H9 (cell line): ENCODE measurements around the gene DYNC2H1. TPM values are rescaled to one million over a fixed set of nuclear protein-coding genes. Genes with fewer than 3 reads are reported as not detected.

Source experiments
- DNase-seq: peaks from one replicate; pipeline ENCODE4 v3.0.0-alpha.2; 2017
- H2AFZ ChIP-seq: one replicate; pipeline ENCODE4 v1.6.1; 2013; ENCODE audit warnings: mild to moderate bottlenecking, low read length, control low read depth, moderate library complexity
- H2AK5ac ChIP-seq: 2 replicates; pipeline ENCODE4 v1.6.1; 2013; ENCODE audit warnings: low read length, control low read depth, mixed read lengths; ENCODE audit not compliant: insufficient read length
- H2BK120ac ChIP-seq: one replicate; pipeline ENCODE4 v1.6.1; 2013; ENCODE audit warnings: low read depth, mild to moderate bottlenecking, low read length, control low read depth, inconsistent platforms; ENCODE audit not compliant: poor library complexity, severe bottlenecking
- H2BK12ac ChIP-seq: 2 replicates; pipeline ENCODE4 v1.6.1; 2013; ENCODE audit warnings: low read length, control low read depth, mixed read lengths, low read depth; ENCODE audit not compliant: insufficient read length
- H2BK15ac ChIP-seq: 2 replicates; pipeline ENCODE4 v1.6.1; 2013; ENCODE audit warnings: low read depth, low read length, control low read depth
- H2BK20ac ChIP-seq: one replicate; pipeline ENCODE4 v1.6.1; 2013; ENCODE audit warnings: low read depth, mild to moderate bottlenecking, low read length, control low read depth, inconsistent platforms; ENCODE audit not compliant: poor library complexity, severe bottlenecking
- H2BK5ac ChIP-seq: 2 replicates; pipeline ENCODE4 v1.6.1; 2013; ENCODE audit warnings: low read length, control low read depth, mixed read lengths; ENCODE audit not compliant: insufficient read length
- H3K14ac ChIP-seq: 2 replicates; pipeline ENCODE4 v1.6.1; 2013; ENCODE audit warnings: low read length, control low read depth; ENCODE audit not compliant: insufficient read depth
- H3K18ac ChIP-seq: 2 replicates; pipeline ENCODE4 v1.6.1; 2013; ENCODE audit warnings: low read depth, mild to moderate bottlenecking, mixed read lengths, low read length, control low read depth; ENCODE audit not compliant: insufficient read length
- H3K23ac ChIP-seq: 2 replicates; pipeline ENCODE4 v1.6.1; 2013; ENCODE audit warnings: low read length, control low read depth, mixed read lengths, low read depth; ENCODE audit not compliant: insufficient read length
- H3K23me2 ChIP-seq: 2 replicates; pipeline ENCODE4 v1.6.1; 2013; ENCODE audit warnings: low read depth, mild to moderate bottlenecking, mixed read lengths, low read length, control low read depth; ENCODE audit not compliant: insufficient read length, poor library complexity, severe bottlenecking
- H3K27ac ChIP-seq: 2 replicates; pipeline ENCODE4 v1.5.1; 2013; ENCODE audit warnings: low read length, control low read depth, mixed read lengths, low read depth; ENCODE audit not compliant: insufficient read length
- H3K27me3 ChIP-seq: 2 replicates; pipeline ENCODE4 v1.6.1; 2013; ENCODE audit warnings: low read length, control low read depth, inconsistent platforms; ENCODE audit not compliant: insufficient read depth
- H3K4ac ChIP-seq: 2 replicates; pipeline ENCODE4 v1.6.1; 2013; ENCODE audit warnings: low read depth, mild to moderate bottlenecking, control low read depth, inconsistent platforms, low read length, moderate library complexity
- H3K4me1 ChIP-seq: 2 replicates; pipeline ENCODE4 v1.6.1; 2013; ENCODE audit warnings: low read length, control low read depth, inconsistent platforms; ENCODE audit not compliant: insufficient read depth
- H3K4me2 ChIP-seq: 2 replicates; pipeline ENCODE4 v1.6.1; 2013; ENCODE audit warnings: low read length, control low read depth, mixed read lengths; ENCODE audit not compliant: insufficient read length, insufficient read depth
- H3K56ac ChIP-seq: 2 replicates; pipeline ENCODE4 v1.6.1; 2013; ENCODE audit warnings: low read depth, mild to moderate bottlenecking, mixed read lengths, low read length, control low read depth; ENCODE audit not compliant: insufficient read length
- H3K79me1 ChIP-seq: 2 replicates; pipeline ENCODE4 v1.6.1; 2013; ENCODE audit warnings: low read depth, mild to moderate bottlenecking, moderate library complexity, low read length, control low read depth, inconsistent platforms; ENCODE audit not compliant: insufficient read depth, poor library complexity, severe bottlenecking
- H3K79me2 ChIP-seq: 2 replicates; pipeline ENCODE4 v1.6.1; 2013; ENCODE audit warnings: low read length, control low read depth, inconsistent platforms; ENCODE audit not compliant: insufficient read depth
- H3K9ac ChIP-seq: 2 replicates; pipeline ENCODE4 v1.6.1; 2013; ENCODE audit warnings: low read length, control low read depth, mixed read lengths; ENCODE audit not compliant: insufficient read length; ENCODE audit errors: extremely low read depth
- H3K9me3 ChIP-seq: one replicate; pipeline ENCODE4 v1.6.1; 2013; ENCODE audit warnings: low read depth, low read length, inconsistent platforms; ENCODE audit not compliant: control insufficient read depth
- H3T11ph ChIP-seq: one replicate; pipeline ENCODE4 v1.6.1; 2013; ENCODE audit warnings: mild to moderate bottlenecking, low read length, control low read depth, inconsistent platforms
- H4K20me1 ChIP-seq: one replicate; pipeline ENCODE4 v1.6.1; 2013; ENCODE audit not compliant: control insufficient read depth, insufficient read length, insufficient read depth
- H4K5ac ChIP-seq: 2 replicates; pipeline ENCODE4 v1.6.1; 2013; ENCODE audit warnings: low read depth, mild to moderate bottlenecking, mixed read lengths, low read length, control low read depth; ENCODE audit not compliant: insufficient read length
- H4K8ac ChIP-seq: replicated peaks from 2 replicates; pipeline ENCODE4 v1.6.1; 2013; ENCODE audit warnings: low read length, control low read depth, mixed read lengths, low read depth; ENCODE audit not compliant: insufficient read length
- H4K91ac ChIP-seq: 2 replicates; pipeline ENCODE4 v1.6.1; 2013; ENCODE audit warnings: low read depth, mild to moderate bottlenecking, moderate library complexity, mixed read lengths, low read length, control low read depth; ENCODE audit not compliant: insufficient read length
- H3K27ac Mint-ChIP-seq, 3 experiments: 2 replicates in 2 of 3; 3 replicates in 1 of 3; pipeline ENCODE4 v1.8.0; 2020 to 2021; ENCODE audit warnings: mixed read lengths in 3 of 3, mild to moderate bottlenecking in 1 of 3, moderate library complexity in 1 of 3
- H3K27me3 Mint-ChIP-seq: 2 replicates; pipeline ENCODE4 v1.8.0; 2021; ENCODE audit warnings: low read depth, mild to moderate bottlenecking, moderate library complexity, mixed read lengths
- H3K36me3 Mint-ChIP-seq, 3 experiments: 2 replicates in 2 of 3; 3 replicates in 1 of 3; pipeline ENCODE4 v1.8.0; 2020 to 2021; ENCODE audit warnings: low read depth in 3 of 3, mixed read lengths in 3 of 3; ENCODE audit not compliant: insufficient read depth in 1 of 3
- H3K4me1 Mint-ChIP-seq, 2 experiments: 2 replicates each; pipeline ENCODE4 v1.8.0; 2020; ENCODE audit warnings: mixed read lengths in 2 of 2
- H3K4me3 Mint-ChIP-seq, 2 experiments: 2 replicates in 1 of 2; 3 replicates in 1 of 2; pipeline ENCODE4 v1.8.0; 2020 to 2021; ENCODE audit warnings: mild to moderate bottlenecking in 2 of 2, mixed read lengths in 2 of 2, moderate library complexity in 1 of 2
- H3K9me3 Mint-ChIP-seq, 2 experiments: 2 replicates in 1 of 2; 3 replicates in 1 of 2; pipeline ENCODE4 v1.8.0; 2020; ENCODE audit warnings: mild to moderate bottlenecking in 2 of 2, mixed read lengths in 2 of 2, moderate library complexity in 1 of 2
- CTCF ChIP-seq: fragments of 200-600 bp; sonication (generic); conservative IDR thresholded peaks from 3 replicates; pipeline ENCODE4 v1.8.0; 2021; ENCODE audit warnings: antibody characterized with exemption, mild to moderate bottlenecking
- total RNA-seq: library from RNA; stranded (reverse); gene quantifications from 2 replicates; pipeline ENCODE4 v1.2.1, GENCODE V29; 2021

Gene DYNC2H1
- total RNA-seq, 1 experiment from 2014 or later: 13.2 TPM

- H3K79me2 ChIP-seq: no peaks in the 10 kb centered on the region
- H3K23me2 ChIP-seq: no peaks in the 10 kb centered on the region
- H4K20me1 ChIP-seq: no peaks in the 10 kb centered on the region
- H3K9ac ChIP-seq: no peak overlapping the region
- no peak overlapping the region for H3T11ph ChIP-seq
- no peaks in the 10 kb centered on the region for H3K4me1 ChIP-seq
- Mint-ChIP-seq H3K4me3 (no peak overlapping the region), H3K27ac (no peak overlapping the region), H3K9me3 (peaks cover 0 to 2% of the 10 kb centered on the region in 2 experiments; a peak in 3 of 5 replicates), H3K27me3 (no peaks in the 10 kb centered on the region), H3K36me3 (peaks cover 0 to 6% (median 0%) of the 10 kb centered on the region in 3 experiments; a peak in 3 of 7 replicates), H3K4me1 (peaks cover 0 to 7% of the 10 kb centered on the region in 2 experiments; a peak in 1 of 4 replicates)
- no peak overlapping the region for H2BK120ac ChIP-seq
- H4K8ac ChIP-seq: no peak overlapping the region
- H2BK12ac ChIP-seq: no peak overlapping the region
- H2BK5ac ChIP-seq: no peak overlapping the region
- no peak overlapping the region for H2BK20ac ChIP-seq
- DNase-seq: no peak
- H3K18ac ChIP-seq: no peak overlapping the region
- H3K79me1 ChIP-seq: no peaks in the 10 kb centered on the region
- no peak for TF ChIP-seq CTCF
- no peak overlapping the region for H2BK15ac ChIP-seq
- H4K91ac ChIP-seq: no peak overlapping the region
- no peaks in the 10 kb centered on the region for H3K27me3 ChIP-seq
- H2AK5ac ChIP-seq: no peak overlapping the region
- no peak overlapping the region for H3K56ac ChIP-seq
- no peak overlapping the region for H4K5ac ChIP-seq
- H3K4ac ChIP-seq: no peak overlapping the region
- H3K27ac ChIP-seq: no peak overlapping the region
- H3K14ac ChIP-seq: no peak overlapping the region
- no peak overlapping the region for H3K4me2 ChIP-seq
- H3K23ac ChIP-seq: no peak overlapping the region
- H3K9me3 ChIP-seq: no peaks in the 10 kb centered on the region
- H2AFZ ChIP-seq: no peak overlapping the region
These were observed 308.8 kb downstream of the DYNC2H1 start for GRCh38 chr11:103418014-103418413.
